BLaER1 (cell line): Measurements from ENCODE around the gene RGS11.

Experiments used
- H3K27ac ChIP-seq: shearing (Covaris generic); formaldehyde crosslinking; 2 replicates; pipeline ENCODE4 v1.8.1; 2022
- H3K27me3 ChIP-seq: shearing (Covaris generic); formaldehyde crosslinking; 2 replicates; pipeline ENCODE4 v1.8.1; 2022
- H3K36me3 ChIP-seq: shearing (Covaris generic); formaldehyde crosslinking; 2 replicates; pipeline ENCODE4 v1.8.1; 2022
- H3K4me1 ChIP-seq: shearing (Covaris generic); formaldehyde crosslinking; 2 replicates; pipeline ENCODE4 v1.8.1; 2022
- H3K4me2 ChIP-seq: shearing (Covaris generic); formaldehyde crosslinking; 2 replicates; pipeline ENCODE4 v1.8.1; 2022
- H3K4me3 ChIP-seq: shearing (Covaris generic); formaldehyde crosslinking; 2 replicates; pipeline ENCODE4 v1.8.1; 2022
- H3K9ac ChIP-seq: shearing (Covaris generic); formaldehyde crosslinking; 2 replicates; pipeline ENCODE4 v1.8.1; 2022
- H3K9me3 ChIP-seq: shearing (Covaris generic); formaldehyde crosslinking; 2 replicates; pipeline ENCODE4 v1.8.1; 2022
- H4K20me1 ChIP-seq: shearing (Covaris generic); formaldehyde crosslinking; 2 replicates; pipeline ENCODE4 v1.8.1; 2022
- Cebpa-rat ChIP-seq: shearing (Covaris generic); IDR thresholded peaks from 2 replicates; pipeline ENCODE4 v1.8.1; 2022

The RGS11 gene

GRCh38 chr16:265711-266110 is 10.0 kb downstream of the RGS11 start:
- no peak overlapping the region for H3K9ac ChIP-seq
- H3K4me1 ChIP-seq: no peaks in the 10 kb centered on the region
- H3K27ac ChIP-seq: no peak overlapping the region
- H3K36me3 ChIP-seq: peaks cover 57% of the 10 kb centered on the region
- no peak for TF ChIP-seq Cebpa-rat
- H3K4me3 ChIP-seq: no peak overlapping the region
- H3K27me3 ChIP-seq: no peaks in the 10 kb centered on the region
- H3K9me3 ChIP-seq: no peaks in the 10 kb centered on the region
- no peak overlapping the region for H3K4me2 ChIP-seq
- 0 out of 2 replicates have a peak, but pooled peaks cover 6% of the 10 kb centered on the region for H4K20me1 ChIP-seq

- no peak overlapping the region for H3K4me3 ChIP-seq
- H3K9ac ChIP-seq: no peak overlapping the region
- H3K4me2 ChIP-seq: no peak overlapping the region
- peaks cover 63% of the 10 kb centered on the region for H3K36me3 ChIP-seq
- H4K20me1 ChIP-seq: 0 out of 2 replicates have a peak, but pooled peaks cover 11% of the 10 kb centered on the region
- no peaks in the 10 kb centered on the region for H3K9me3 ChIP-seq
- no peak for TF ChIP-seq Cebpa-rat
- H3K4me1 ChIP-seq: no peaks in the 10 kb centered on the region
- H3K27me3 ChIP-seq: no peaks in the 10 kb centered on the region
- no peak overlapping the region for H3K27ac ChIP-seq
Observed at GRCh38 chr16:265002-265529, 10.7 kb downstream of the RGS11 start.

DNA sequence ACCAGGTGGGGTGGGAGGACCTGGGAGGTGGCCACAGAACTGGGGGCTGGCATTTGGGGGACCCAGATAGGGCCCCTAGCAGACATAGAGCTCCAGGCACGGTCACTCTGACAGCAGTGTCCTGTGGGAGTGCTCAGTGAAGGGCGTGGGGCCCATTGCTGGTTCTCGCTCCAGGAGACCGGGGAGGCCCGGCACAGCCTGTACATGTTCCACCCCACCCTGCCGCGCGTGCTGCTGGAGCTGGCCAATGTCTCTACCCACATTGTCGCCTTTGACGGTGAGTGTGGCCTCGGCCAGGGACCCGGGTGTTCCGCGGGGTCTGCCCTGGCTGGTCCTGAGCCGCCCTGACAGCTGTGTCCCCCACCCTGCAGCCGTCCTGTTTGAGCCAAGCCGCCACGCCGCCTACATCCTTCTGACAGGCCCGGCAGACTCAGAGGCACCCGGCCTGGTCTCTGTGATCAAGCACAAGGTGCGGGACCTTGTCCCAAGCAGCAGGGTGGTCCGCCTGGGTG is 11.2 kb downstream of the RGS11 start:
- TF ChIP-seq Cebpa-rat: no peak

DNA sequence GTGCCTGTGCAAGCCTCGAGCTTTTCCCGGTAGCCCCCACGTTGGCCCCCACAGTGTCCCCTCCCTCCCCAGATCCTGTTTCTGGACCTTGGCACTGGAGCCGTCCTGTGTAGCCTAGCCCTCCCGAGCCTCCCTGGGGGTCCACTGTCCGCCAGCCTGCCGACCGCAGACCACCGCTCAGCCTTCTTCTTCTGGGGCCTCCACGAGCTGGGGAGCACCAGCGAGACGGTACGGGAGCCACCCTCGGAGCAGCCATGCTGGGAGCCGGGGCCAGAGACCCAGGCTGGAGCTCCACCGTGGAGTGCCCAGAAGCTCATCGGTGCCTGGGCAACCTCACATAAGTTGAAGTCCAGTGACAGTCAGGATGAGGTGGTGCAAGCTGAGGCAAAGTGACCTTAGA is 11.8 kb downstream of the RGS11 start:
- Histone ChIP-seq H3K4me1 (no peaks in the 10 kb centered on the region), H3K9me3 (no peaks in the 10 kb centered on the region), H3K9ac (no peak overlapping the region), H3K27me3 (no peaks in the 10 kb centered on the region), H3K36me3 (peaks cover 75% of the 10 kb centered on the region), H3K4me3 (no peak overlapping the region), H3K4me2 (no peak overlapping the region), H3K27ac (no peak overlapping the region), H4K20me1 (0 out of 2 replicates have a peak, but pooled peaks cover 11% of the 10 kb centered on the region)
- TF ChIP-seq Cebpa-rat: no peak

More for the DNA sequence above, 11.2 kb downstream of the RGS11 start:
- Histone ChIP-seq H3K27ac (no peak overlapping the region), H3K4me3 (no peak overlapping the region), H3K9me3 (no peaks in the 10 kb centered on the region), H4K20me1 (0 out of 2 replicates have a peak, but pooled peaks cover 15% of the 10 kb centered on the region), H3K27me3 (no peaks in the 10 kb centered on the region), H3K4me1 (no peaks in the 10 kb centered on the region), H3K36me3 (peaks cover 69% of the 10 kb centered on the region), H3K4me2 (no peak overlapping the region), H3K9ac (no peak overlapping the region)

DNA sequence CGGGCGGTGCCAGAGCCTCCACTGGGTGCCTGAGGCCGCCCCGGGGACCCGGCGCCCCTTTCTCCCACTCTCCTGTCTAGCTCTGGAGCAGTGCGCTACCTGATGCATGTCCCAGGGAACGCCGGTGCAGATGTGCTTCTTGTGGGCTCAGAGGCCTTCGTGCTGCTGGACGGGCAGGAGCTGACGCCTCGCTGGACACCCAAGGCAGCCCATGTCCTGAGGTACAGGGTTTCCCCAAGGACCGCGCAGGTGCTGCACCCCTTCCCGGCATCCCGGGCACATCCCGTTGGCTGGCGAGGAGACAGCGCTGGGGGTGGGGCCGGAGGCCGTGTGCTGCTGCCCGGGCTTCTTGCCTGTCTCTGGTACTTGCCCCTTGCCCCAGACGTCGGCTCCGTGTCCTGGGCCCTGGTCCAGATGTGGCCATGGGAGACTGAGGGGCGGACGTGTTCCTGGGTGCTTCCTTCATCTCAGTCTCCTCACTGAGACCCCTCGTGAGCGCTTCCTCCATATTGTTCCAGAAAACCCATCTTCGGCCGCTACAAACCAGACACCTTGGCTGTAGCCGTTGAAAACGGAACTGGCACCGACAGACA is 12.5 kb downstream of the RGS11 start:
- H3K9ac ChIP-seq: no peak overlapping the region
- H3K4me3 ChIP-seq: no peak overlapping the region
- no peak overlapping the region for H3K27ac ChIP-seq
- H4K20me1 ChIP-seq: 0 out of 2 replicates have a peak, but pooled peaks cover 11% of the 10 kb centered on the region
- peaks cover 80% of the 10 kb centered on the region for H3K36me3 ChIP-seq
- no peaks in the 10 kb centered on the region for H3K4me1 ChIP-seq
- no peaks in the 10 kb centered on the region for H3K27me3 ChIP-seq
- no peak for TF ChIP-seq Cebpa-rat
- H3K9me3 ChIP-seq: no peaks in the 10 kb centered on the region
- no peak overlapping the region for H3K4me2 ChIP-seq

- H3K27ac ChIP-seq: no peak overlapping the region
- H3K27me3 ChIP-seq: no peaks in the 10 kb centered on the region
- H3K4me1 ChIP-seq: no peaks in the 10 kb centered on the region
- H3K9ac ChIP-seq: no peak overlapping the region
- H3K36me3 ChIP-seq: peaks cover 87% of the 10 kb centered on the region
- no peak overlapping the region for H3K4me2 ChIP-seq
- H3K4me3 ChIP-seq: no peak overlapping the region
- H4K20me1 ChIP-seq: 0 out of 2 replicates have a peak, but pooled peaks cover 11% of the 10 kb centered on the region
- TF ChIP-seq Cebpa-rat: no peak
- H3K9me3 ChIP-seq: no peaks in the 10 kb centered on the region
Observed at GRCh38 chr16:262121-262745, 13.5 kb downstream of the RGS11 start.

GRCh38 chr16:261031-261691 is 14.6 kb downstream of the RGS11 start:
- 0 out of 2 replicates have a peak, but pooled peaks cover 11% of the 10 kb centered on the region for H4K20me1 ChIP-seq
- H3K36me3 ChIP-seq: peaks cover 95% of the 10 kb centered on the region
- no peaks in the 10 kb centered on the region for H3K9me3 ChIP-seq
- no peaks in the 10 kb centered on the region for H3K4me1 ChIP-seq
- TF ChIP-seq Cebpa-rat: no peak
- no peak overlapping the region for H3K4me3 ChIP-seq
- H3K27ac ChIP-seq: no peak overlapping the region
- H3K9ac ChIP-seq: no peak overlapping the region
- no peak overlapping the region for H3K4me2 ChIP-seq
- no peaks in the 10 kb centered on the region for H3K27me3 ChIP-seq

GRCh38 chr16:260326-260725 is 15.4 kb downstream of the RGS11 start:
- no peak for TF ChIP-seq Cebpa-rat
- no peak overlapping the region for H3K4me2 ChIP-seq
- no peak overlapping the region for H3K9ac ChIP-seq
- peaks cover 95% of the 10 kb centered on the region for H3K36me3 ChIP-seq
- no peak overlapping the region for H3K27ac ChIP-seq
- no peak overlapping the region for H3K4me3 ChIP-seq
- H3K4me1 ChIP-seq: peaks cover 6% of the 10 kb centered on the region
- no peaks in the 10 kb centered on the region for H3K27me3 ChIP-seq
- 0 out of 2 replicates have a peak, but pooled peaks cover 11% of the 10 kb centered on the region for H4K20me1 ChIP-seq
- no peaks in the 10 kb centered on the region for H3K9me3 ChIP-seq

GRCh38 chr16:259814-260253 is 15.9 kb downstream of the RGS11 start:
- Histone ChIP-seq H3K9ac (no peak overlapping the region), H3K4me3 (no peak overlapping the region), H3K27ac (no peak overlapping the region), H3K4me2 (no peak overlapping the region), H3K27me3 (no peaks in the 10 kb centered on the region), H3K4me1 (peaks cover 11% of the 10 kb centered on the region), H4K20me1 (0 out of 2 replicates have a peak, but pooled peaks cover 11% of the 10 kb centered on the region), H3K9me3 (no peaks in the 10 kb centered on the region), H3K36me3 (peaks cover 95% of the 10 kb centered on the region)
- no peak for TF ChIP-seq Cebpa-rat
